ENCODE data around the gene RNPEP. TPM values are rescaled to one million over a fixed set of nuclear protein-coding genes. Genes with fewer than 3 reads are reported as not detected.

Gene RNPEP
- total and polyA plus RNA-seq, 2 of the 13 experiments (the other 11 are each of a cell fraction or from before 2014, with no cell fraction given) = 20.6 to 38.4 TPM

GRCh38 chr1:201933840-201934430 lies 48.5 kb upstream of the RNPEP start (continued):
- TF ChIP-seq RARA (CRISPR knock-in tag; IDR thresholded peaks at IDR 0.05) = 0 out of 2 replicates have a peak, but pooled peaks have one; percentile 29
- TF ChIP-seq DZIP1 (CRISPR knock-in tag; IDR thresholded peaks at IDR 0.05) = no peak
- no peak for TF ChIP-seq SRY (CRISPR knock-in tag; IDR thresholded peaks at IDR 0.05)
- no peak for TF ChIP-seq ZNF17 (CRISPR knock-in tag; IDR thresholded peaks at IDR 0.05)

- no peak overlapping the region for H3K4me3 ChIP-seq (replicated peaks in 1 of 3; ENCODE audit: insufficient read depth in 1 of 3, low read depth in 2 of 3, low read length in 3 of 3)
- H3K79me2 ChIP-seq (ENCODE audit: insufficient read depth, low read length) = no peaks in the 10 kb centered on the region
- no peak for ATAC-seq
- H3K4me2 ChIP-seq (ENCODE audit: low read depth, low read length) = no peak overlapping the region
- H3K27ac ChIP-seq (ENCODE audit: extremely low read length, insufficient read depth, low read length) = no peak overlapping the region
- H3K36me3 ChIP-seq (replicated peaks in 1 of 2; ENCODE audit: control insufficient read depth in 1 of 2, insufficient read depth in 2 of 2, low read length in 2 of 2) = no peaks in the 10 kb centered on the region
- H4K20me1 ChIP-seq (ENCODE audit: insufficient read depth, low read length) = no peaks in the 10 kb centered on the region
- intact Hi-C loops (cut with micrococcal nuclease; ENCODE audit: unreplicated experiment) = no loop called here
- no peaks in the 10 kb centered on the region for H3K27me3 ChIP-seq (ENCODE audit: control insufficient read depth in 1 of 2, insufficient read depth in 2 of 2, low read length in 2 of 2)
- 56% methylated on average over 5 of the region's 5 CpGs for whole genome bisulfite sequencing (ENCODE audit: low lambda C conversion rate)
- no peak for FAIRE-seq
- no peaks in the 10 kb centered on the region for H3K9me3 ChIP-seq (ENCODE audit: low read length)
- H2AFZ ChIP-seq (ENCODE audit: low read length) = no peak overlapping the region
- DNase-seq (ENCODE audit: low spot score) = no peak
- no TSS peak for BruUV-seq (replicated peaks)
- ChIA-PET POLR2A (no interaction called here), CTCF (ENCODE audit: low intra/inter-chr PET ratio, low total read pairs) (no interaction called here)
- in situ Hi-C loops (cut with HindIII; ENCODE audit: extremely low pct_ligation_motif_present, low pct_unique_long_range_greater_than_20kb) = no loop called here
- peaks cover 15% of the 10 kb centered on the region for H3K4me1 ChIP-seq (ENCODE audit: insufficient read depth, low read length)
- no peak overlapping the region for H3K9ac ChIP-seq (ENCODE audit: insufficient read depth, low read depth, low read length)
- TF ChIP-seq, protein P1, sequence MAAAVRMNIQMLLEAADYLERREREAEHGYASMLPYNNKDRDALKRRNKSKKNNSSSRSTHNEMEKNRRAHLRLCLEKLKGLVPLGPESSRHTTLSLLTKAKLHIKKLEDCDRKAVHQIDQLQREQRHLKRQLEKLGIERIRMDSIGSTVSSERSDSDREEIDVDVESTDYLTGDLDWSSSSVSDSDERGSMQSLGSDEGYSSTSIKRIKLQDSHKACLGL (CRISPR knock-in tag; IDR thresholded peaks at IDR 0.05) = no peak
- TF ChIP-seq MAF1 (CRISPR knock-in tag; IDR thresholded peaks at IDR 0.05; ENCODE audit: borderline replicate concordance) = no peak
- no peak for TF ChIP-seq XBP1 (CRISPR knock-in tag; IDR thresholded peaks at IDR 0.05)
- TF ChIP-seq ZNF274 (CRISPR knock-in tag; IDR thresholded peaks at IDR 0.05) = no peak
- no peak for TF ChIP-seq ZBTB49 (CRISPR knock-in tag; IDR thresholded peaks at IDR 0.05; ENCODE audit: borderline replicate concordance)
- TF ChIP-seq AKNA (CRISPR knock-in tag; IDR thresholded peaks at IDR 0.05; ENCODE audit: borderline replicate concordance) = no peak
Observed at GRCh38 chr1:201937624-201938213, 44.7 kb upstream of the RNPEP start.

Data from HepG2 (cell line).